Inferior parietal cortex (tissue), 1 donor: ENCODE results near the gene ATP1A3.
"Not testable (repeated sequence)": the region's sequence is repeated elsewhere in the genome, so short reads cannot be mapped to it uniquely, and the experiment has no call there.

Experiments
- DNase-seq: peaks from one replicate; pipeline ENCODE4 v3.0.0-alpha.2; 2016; ENCODE audit errors: extremely low spot score

Gene ATP1A3

DNA sequence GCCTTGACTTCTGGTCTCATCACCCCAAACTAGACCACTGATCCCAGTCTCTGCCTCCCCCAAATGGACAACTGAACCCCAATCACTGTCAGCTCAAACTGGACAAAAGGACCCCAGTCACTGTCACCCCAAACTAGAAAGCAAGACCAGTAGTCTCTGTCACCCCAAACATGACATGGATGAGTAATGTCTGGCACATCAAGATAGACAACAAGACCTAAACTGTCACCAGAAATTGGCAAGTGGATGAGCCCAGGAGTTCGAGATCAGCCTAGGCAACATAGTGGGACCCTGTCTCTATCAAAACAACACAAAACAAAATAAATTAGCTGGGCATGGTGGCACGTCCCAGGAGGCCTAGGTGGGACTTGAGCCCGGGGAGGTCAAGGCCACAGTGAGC is 46.9 kb downstream of the ATP1A3 start:
- no peak for DNase-seq

DNA sequence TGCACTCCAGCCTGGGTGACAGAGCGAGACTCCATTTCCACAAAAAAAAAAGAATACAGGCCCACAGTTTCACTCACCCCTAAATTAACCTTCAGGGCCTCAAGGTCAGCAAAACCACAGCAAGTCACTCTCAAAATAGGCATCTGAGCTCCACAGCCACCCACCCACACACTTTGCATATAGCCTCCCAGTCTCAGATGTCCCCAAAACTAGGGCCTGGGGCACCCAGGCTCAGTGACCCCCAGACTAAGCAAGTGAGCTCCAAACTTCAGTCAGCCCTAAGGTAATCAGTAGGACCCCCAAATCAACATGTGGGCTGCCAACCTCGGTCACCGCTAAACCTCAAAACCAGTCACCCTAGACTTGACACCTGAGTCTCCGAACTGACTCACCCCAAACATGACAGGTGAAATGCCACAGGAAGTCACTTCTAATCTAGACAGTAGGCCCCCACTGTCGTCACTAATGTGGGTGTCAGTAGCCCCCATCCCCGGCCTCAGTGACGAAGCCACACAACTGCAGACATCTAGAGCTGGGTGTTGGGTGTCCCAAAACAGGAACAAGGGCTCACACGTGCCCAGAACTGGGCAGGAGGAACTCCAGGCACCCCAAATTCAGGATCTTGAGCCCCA is 48.8 kb downstream of the ATP1A3 start:
- DNase-seq = no peak

DNA sequence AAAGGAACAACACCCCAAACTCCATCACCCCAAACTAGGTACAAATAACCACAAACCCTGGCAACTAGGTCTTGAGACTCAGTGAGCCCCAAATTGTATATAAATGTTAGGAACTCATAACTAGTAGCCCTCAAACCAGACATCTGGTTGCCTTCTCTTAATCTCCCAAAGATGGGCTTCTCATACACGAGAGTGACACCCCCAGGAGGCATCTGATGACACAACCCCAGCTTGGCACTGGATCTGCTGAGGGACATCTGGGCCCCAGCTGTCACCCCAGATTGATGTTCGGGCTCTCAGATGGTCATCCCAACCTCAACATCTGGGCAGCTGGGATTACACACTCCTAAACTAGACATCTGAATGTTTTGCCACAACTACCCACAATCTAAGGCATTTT is 49.7 kb downstream of the ATP1A3 start:
- DNase-seq = no peak

DNA sequence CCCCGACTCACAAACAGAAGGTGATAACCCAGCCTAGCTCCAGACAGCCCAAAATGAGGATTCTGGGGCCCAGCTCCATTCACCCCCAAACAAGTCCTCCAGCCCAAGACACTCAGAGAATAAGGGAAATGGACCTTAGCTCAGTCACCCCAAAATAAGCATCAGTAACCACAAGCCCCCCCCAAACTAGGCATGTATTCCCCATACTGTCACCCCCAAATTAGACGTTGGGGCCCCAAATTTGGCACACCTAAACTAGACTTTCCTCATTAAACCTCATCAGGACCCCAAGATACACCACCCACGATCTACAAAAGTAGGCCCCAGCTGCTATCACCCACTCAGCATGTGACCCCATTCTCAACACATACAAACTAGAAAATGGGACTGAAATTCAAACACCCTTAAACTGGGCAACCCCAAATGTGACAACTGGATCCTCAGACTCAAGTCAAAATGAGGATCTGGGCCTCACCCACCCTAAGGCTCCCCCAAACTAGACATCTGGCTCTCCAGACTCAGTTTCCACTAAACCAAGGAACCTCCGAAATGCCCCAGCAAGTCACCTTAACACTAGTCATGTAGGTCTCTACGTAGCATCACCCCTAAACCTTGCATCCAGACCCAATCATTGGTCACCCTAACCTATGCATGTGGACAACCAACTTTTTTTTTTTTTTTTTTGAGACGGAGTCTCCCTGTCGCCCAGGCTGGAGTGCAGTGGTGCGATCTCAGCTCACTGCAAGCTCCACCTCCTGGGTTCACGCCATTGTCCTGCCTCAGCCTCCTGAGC is 52.4 kb downstream of the ATP1A3 start:
- no peak for DNase-seq

DNA sequence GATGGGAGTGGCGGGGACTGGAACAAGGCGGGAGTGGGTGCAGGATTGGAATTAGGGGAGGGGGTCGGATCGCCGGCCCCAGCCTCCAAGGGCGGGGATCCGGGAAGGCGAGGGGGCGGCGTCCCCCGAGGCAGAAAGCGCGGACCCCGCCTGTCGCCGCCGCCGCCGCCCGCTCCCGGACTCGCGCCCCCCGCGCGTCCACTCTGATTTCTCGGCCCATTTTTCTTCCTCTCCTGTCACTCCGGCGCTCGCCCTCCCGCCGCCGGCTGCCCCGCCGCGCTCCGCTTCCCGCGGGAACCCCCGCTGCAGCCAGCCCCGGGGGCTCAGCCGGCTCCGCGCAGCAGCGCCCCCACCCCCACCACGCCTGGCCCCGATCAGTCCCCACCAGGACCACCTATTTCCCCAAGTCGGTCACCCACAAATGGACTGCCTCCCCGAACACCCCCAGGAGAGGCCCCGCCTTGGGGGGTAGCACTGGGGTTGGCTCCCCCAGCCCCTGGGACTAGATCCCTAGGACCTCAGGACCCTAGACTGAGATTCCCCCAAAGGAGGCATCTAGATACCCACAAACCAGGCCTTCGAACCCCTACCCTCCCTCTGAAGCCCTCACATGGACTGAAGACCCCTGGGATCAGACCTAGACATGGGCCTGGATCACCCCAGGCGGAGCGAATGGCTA is 53.2 kb downstream of the ATP1A3 start:
- DNase-seq = no peak

DNA sequence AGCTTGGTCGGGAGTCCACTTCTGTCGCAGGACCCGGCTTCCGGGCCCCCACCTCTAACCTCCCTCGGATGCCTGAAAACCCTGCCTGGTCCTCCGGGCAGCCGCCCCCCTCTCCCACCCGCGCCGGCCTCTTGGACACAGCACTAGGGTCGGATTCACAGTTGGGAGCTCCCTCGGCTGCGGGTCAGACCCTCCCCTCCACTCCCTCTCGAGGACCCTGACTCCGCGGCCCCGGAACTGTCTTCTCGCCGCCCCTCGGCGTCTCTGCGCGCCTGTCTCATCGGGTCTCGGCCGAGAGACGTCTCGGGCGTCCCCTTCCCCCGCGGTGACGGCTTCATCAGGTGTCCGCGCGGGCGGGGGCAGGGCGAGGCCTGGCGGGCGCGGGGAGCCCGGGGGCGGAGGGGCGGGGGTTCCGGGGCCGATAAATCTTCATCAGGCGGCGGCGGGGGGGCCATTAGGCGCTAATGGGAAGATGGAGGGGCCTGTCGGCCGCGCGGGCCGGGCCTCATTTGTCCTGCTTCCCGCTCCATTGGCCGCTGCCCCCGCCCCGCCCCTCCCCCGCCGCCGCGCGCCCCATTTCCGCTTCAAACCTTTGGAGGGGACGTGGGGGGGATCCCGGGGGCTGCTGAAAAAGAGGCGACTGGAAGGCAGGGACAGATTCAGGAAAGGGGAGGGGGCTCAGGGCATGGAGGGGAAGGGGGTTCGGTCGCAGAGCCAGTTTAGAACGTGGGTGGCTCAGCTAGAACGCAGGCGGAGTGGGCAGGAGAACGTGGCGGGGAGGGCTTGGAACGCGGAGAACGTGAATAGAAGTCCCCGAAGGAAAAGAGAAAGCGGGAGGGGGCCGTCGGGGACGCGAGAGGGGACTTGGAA is 53.9 kb downstream of the ATP1A3 start:
- no peak for DNase-seq

DNA sequence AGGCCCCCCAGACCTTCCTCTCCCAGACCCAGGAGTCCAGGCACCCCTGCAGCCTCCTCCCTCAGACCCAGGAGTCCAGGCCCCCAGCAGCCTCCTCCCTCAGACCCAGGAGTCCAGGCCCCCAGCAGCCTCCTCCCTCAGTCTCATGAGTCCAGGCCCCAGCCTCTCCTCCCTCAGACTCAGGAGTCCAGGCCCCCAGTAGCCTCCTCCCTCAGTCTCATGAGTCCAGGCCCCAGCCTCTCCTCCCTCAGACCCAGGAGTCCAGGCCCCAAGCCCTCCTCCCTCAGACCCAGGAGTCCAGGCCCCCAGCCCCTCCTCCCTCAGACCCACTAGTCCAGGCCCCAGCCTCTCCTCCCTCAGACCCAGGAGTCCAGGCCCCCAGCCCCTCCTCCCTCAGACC is 54.8 kb downstream of the ATP1A3 start:
- DNase-seq = not testable (repeated sequence)

DNA sequence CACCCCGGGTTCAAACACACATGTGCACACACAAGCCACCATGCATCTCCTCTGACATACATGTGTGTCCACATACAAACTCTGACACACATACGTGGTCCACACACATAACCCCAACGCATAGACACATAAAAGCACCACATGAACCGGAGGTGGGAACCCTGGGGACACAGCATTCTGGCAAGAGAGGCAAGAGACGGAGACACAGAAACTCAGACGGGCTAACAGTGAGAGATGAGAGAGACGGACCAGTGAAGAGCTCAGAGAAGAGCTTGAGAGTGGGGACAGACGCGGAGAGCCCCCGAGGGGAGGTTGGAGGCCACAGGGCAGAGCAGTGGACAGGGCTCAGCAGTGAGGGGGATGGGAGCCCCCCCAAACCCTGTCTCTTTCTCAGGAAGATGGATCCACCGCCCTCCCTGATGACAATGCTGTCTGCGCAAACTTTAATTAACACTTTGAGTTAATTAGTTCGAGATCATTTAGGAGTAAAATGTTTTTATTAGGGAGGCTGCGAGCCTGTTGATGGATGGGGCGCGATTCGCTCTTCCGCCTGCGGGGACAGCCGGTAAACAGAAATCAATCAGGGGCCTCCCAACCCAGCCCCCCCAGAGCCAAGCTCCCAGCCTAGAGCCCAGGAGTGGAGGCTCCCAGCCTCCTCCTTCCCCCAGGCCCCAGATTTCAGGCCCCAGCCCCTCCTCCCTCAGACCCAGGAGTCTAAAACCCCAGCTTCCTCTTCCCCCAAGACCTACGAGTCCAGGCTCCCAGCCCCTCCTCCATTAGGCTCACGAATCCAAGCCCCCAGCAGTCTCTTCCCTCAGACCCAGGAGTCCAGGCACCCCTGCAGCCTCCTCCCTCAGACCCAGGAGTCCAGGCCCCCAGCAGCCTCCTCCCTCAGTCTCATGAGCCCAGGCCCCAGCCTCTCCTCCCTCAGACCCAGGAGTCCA is 56.2 kb downstream of the ATP1A3 start:
- DNase-seq = no peak

DNA sequence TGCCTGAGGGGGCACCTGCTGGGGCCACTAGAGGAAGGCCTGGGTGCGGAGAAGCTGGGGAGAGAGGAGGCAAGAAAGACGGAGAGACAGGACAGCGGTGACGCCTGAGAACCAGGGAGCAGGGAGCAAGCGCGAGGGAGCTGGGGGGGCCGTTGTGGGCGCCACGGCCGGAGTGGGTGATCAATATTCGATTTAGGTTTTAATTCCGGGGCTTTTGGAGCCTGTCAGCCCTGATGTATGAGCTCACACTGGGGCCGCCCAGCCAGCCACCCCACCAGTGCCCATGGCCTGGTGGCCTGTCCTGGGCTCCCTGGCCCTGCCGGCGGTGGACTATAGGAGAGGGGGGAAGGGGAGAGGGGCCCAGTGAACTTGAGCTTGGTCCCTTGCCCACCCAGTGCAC is 57.1 kb downstream of the ATP1A3 start:
- DNase-seq = no peak

DNA sequence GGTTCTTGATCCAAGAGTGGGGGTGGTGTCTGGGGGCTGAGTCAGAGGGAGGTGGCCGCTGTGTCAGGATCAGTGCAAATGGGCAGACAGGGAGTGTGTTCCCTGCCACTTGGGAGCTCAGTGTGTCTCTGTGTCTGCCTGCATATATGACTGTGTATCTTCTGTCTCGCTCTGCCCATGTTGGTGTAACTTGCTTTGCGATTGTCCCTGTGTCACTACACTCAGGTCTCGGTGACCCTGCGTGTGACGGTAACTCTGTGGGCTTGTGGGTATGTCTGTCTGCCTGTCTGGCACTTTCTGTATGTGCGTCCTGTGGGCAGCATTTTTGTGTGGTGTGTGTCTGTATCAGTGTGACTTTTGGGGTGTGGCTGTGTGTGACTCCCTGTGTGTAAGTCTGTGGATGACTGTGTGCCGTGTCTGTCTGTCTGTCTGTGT is 57.6 kb downstream of the ATP1A3 start:
- no peak for DNase-seq

DNA sequence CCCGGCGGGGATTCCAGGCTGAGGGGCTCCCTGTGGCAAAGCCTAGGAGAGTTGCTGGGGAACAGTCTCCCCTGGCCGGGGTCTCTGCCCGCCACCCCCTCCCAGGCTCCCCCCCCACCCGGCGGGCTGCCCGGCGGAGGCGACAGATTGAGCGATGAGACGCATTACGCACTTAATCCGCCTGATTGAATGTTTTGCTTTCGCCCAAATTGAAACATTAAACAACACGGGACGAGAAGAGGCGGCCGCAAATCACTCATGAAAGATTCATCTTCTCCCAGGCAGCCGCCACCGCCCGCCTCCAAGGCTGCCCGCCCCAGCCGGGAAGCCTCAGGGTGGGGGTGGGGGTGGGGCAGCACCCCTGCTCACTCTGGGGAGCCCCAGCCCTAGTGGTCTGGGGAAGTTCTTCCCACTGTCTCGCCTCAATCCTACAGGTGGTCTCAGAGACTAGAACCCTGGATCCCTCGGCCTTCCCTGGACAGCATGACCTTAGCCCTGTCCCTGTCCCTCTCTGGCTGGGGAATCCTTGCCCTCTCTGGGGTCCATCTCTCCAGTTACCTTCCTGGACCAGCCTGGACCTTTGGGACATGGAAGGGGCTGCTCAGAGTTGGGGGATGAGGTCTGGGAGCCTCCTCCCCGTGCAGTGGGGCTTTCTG is 58.1 kb downstream of the ATP1A3 start:
- no peak for DNase-seq

DNA sequence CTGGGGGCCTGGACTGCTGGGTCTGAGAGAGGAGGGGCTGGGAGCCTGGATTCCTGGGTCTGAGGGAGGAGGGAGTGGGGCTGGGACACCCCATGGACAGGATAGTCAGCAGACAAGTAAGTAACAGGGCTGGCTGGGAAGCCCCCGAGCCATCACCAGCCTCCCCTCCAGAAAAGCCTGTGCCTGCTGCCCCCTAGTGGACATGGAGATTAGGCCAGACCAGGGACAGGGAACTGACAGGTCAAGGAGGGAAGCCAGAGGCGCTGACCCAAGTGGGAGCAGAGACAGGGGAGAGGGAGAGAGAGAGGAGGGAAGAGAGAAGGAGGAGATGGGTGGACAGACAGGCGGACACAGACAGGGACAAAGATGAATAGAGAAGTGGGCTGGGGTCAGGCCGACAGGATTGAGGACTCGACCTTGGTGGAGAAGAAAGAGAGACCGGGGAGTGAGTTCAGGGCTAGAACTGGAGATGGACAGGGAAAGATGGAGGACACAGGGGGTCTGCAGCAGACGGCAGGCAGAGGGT is 59.1 kb downstream of the ATP1A3 start:
- DNase-seq = peak; percentile 59

DNA sequence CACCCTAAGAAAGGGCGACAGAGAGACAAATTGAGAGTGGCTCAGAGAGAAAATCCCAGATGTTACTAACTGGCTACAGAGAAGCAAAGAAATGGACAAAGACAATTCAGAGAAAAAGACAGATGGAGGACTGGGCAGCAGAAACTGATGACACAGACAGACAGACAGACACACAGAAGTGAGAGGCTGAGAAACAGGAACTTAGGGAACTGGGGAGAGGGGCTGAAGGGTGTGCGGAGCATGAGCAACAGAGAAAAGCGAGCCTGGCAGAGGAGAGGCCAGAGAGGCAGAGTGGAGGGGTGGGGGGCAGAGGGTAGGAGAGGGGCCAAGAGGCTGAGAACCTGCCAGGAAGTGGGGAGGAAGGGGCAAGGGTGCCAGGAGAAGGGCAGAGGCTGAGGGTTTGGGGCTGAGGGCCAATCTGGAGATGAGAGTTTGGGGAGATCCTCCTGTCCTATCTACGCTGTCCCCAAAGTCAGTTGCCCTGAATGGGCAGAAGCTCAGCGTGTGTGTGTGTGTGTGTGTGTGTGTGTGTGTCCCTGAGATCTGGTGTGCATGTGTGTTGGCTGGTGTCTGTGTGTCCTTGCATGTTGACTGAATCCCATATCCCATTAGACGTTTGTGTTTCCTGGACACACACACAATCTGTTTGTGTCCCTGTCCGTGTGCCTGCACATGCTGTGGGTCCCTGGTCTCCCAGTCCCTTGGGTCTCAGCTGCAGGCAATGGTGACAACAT is 60.2 kb downstream of the ATP1A3 start:
- DNase-seq = no peak

DNA sequence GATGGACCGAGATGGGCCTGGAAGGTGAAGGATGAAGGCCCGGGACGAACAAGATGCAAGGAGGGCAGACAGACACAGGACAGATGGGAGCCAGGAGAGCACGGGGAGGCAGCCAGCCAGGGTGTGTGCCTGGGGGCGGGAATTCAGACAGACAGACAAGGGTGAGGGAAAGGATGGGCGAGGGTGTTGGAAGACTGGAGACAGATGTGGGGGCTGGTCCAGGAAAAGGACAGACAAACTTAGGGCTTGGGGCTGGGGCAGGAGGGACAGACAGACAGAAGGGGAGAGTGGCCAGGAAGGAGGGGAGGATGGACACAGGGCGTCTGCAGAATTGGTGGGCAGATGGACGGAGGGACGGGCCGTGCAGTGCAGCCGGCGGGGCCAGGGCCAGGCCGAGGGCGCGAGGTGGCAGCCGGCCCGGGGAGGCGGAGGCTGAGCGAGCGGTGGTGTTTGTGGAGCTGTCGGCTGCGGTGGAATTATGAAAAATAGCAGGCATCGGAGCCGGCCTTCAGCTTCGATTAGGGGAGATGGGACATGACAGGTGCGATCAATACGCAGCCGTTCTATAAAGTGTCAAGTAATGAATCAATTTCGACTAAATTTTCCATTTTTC is 61.2 kb downstream of the ATP1A3 start:
- no peak for DNase-seq

DNA sequence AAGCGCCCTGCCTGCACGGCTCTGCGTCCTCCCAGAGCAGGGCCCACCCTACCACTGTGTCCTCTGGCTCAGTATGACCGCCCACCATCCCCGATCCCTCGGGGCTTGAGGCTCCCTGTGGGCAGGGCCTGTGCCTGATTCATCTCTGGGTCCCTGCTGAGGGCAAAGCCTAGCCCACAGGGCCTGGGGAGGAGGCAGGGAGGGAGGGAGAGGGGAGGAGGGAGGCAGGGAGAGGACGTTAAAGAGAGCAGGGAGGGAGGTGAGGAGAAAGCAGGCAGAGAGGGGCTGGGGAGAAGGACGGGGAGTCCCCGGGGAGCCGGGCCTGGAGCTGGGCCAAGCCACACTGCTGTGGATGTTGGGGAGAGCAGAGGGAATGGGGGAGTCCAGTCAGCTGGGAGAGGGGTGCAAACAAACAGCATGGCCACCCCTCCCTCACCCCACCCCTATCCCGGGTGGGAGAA is 61.7 kb downstream of the ATP1A3 start:
- DNase-seq = no peak

DNA sequence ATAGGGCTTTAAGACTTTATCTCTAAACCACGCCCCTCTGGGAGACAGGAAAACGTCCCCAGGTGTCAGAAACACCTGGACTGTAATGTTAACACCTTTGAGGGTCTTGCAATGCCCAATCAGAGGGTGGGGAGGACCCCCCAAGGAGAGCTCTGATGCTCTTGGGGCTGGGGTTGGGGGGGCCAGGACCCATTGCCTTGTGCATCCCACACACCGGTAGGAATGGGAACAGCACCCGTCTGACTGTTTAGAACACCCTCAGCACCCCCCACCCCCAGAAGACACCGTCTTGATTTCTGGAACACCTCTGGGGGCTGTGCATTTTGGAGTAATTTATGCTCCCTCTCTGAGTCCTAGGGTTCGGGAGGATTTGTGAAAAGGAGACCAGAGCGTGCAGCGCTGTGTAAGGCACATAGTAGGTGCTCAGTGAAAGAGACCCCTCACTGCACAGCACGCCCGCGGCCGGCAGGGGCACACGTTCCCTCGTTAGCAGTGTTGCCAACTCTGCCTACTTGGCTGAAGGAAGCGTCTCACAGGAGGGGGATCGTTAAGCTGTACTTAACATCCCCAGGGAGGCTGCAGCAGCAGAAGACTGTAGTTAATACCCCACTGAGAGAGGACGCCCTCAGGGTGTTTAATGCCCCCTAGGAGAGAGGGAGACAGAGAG is 63.0 kb downstream of the ATP1A3 start:
- no peak for DNase-seq

DNA sequence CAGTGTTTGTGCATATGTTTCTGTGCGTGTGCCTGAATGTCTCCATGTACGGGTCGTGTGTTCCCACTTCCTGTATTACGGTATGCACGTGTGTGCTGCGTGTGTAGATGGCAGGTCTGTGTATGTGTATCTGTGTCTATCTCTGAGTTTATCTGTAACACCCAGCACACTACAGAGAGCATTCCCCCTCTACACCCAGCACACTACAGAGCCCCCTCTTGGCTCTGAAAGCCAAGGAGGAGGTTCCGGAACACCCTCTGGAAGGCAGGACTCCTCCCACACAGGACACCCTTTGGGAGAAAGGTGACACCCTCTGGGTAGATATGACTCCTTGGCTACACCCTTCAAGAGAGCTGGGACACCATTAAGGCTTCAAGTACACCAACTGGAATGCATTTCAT is 63.7 kb downstream of the ATP1A3 start:
- peak; percentile 13 for DNase-seq

DNA sequence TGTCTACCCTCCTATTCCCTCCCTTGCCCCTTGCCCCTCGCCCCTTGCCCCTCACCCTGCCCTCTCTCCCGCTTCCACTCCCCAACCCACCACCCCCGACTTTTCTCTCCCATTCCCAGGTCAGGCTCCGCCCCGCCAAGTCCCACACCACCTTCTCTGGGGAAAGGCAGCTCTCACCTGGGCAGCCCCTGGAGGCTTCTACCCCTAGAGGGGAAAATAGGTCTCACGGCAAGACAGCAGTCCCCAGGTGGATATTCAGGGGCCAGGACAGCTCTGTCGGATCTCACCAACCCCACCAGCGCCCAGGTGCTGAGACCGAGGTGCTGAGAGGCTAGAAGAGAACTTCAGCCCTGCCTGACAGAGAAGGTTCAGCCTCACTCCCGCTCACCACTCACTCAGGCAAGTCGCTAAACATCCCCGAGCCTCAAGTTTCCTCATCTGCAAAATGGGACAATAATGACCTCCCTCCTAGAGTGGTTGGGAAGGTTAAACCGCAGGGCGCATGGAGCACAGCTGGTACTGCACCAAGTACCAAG is 64.4 kb downstream of the ATP1A3 start:
- no peak for DNase-seq
